HEK293T (cell line): ENCODE data around the gene RHEB.

Source experiments
- BHLHE40 ChIP-seq: fragments of 450-650 bp; IDR thresholded peaks from 2 replicates; pipeline ENCODE4 v1.6.1; 2016; ENCODE audit warnings: mild to moderate bottlenecking, moderate library complexity, borderline replicate concordance
- CTBP1 ChIP-seq: fragments of 450-650 bp; IDR thresholded peaks from 2 replicates; pipeline ENCODE4 v1.6.1; 2016; ENCODE audit warnings: borderline replicate concordance
- ELF4 ChIP-seq: fragments of 450-650 bp; IDR thresholded peaks from 2 replicates; pipeline ENCODE4 v1.6.1; 2017; ENCODE audit warnings: antibody characterized with exemption
- FOXA1 ChIP-seq: fragments of 450-650 bp; IDR thresholded peaks from 2 replicates; pipeline ENCODE4 v1.6.1; 2016; ENCODE audit warnings: mild to moderate bottlenecking
- FOXK2 ChIP-seq: fragments of 450-650 bp; IDR thresholded peaks from 2 replicates; pipeline ENCODE4 v1.6.1; 2016; ENCODE audit warnings: mild to moderate bottlenecking
- FOXM1 ChIP-seq: fragments of 450-650 bp; IDR thresholded peaks from 2 replicates; pipeline ENCODE4 v1.6.1; 2017; ENCODE audit warnings: mild to moderate bottlenecking, borderline replicate concordance
- L3MBTL2 ChIP-seq: fragments of 450-650 bp; conservative IDR thresholded peaks from 2 replicates; pipeline ENCODE4 v1.6.1; 2016; ENCODE audit warnings: mild to moderate bottlenecking
- NFRKB ChIP-seq: fragments of 450-650 bp; IDR thresholded peaks from 2 replicates; pipeline ENCODE4 v1.6.1; 2016; ENCODE audit warnings: mild to moderate bottlenecking, moderate library complexity
- TARDBP ChIP-seq: fragments of 450-650 bp; IDR thresholded peaks from 2 replicates; pipeline ENCODE4 v1.6.1; 2016
- ZNF384 ChIP-seq: fragments of 450-650 bp; IDR thresholded peaks from 2 replicates; pipeline ENCODE4 v1.6.1; 2016

DNA sequence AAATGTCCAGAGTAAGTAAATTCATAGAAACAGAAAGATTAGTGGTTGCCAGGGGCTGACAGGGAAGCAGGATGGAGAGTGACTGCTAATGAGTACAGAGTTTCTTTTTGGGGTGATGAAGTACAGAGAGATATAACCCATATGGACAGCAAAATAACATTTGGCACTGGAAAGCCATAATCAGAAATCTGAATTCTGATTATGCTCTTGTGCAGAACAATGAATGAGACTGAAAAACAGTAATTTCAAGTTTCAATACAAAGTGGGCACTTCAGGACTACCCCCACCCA is 4.5 kb downstream of the RHEB start:
- TF ChIP-seq ELF4 (no peak), ZNF384 (no peak), FOXM1 (no peak), FOXK2 (no peak), BHLHE40 (no peak), CTBP1 (no peak), L3MBTL2 (no peak), FOXA1 (no peak), TARDBP (no peak), NFRKB (no peak)
